GM18508 (cell line): ENCODE data around the gene SNX2.
A peak's percentile ranks its signal among the peaks of the same experiment; 100 is the strongest.
"Not testable (repeated sequence)": the region's sequence is repeated elsewhere in the genome, so short reads cannot be mapped to it uniquely, and the experiment has no call there.

Experiments
- ATAC-seq: cut with Tn5 transposase; IDR thresholded peaks from one replicate; pipeline ENCODE4 v1.9.1; 2021; ENCODE audit warnings: moderate number of reproducible peaks; ENCODE audit not compliant: insufficient read depth, unreplicated experiment

The SNX2 gene

DNA sequence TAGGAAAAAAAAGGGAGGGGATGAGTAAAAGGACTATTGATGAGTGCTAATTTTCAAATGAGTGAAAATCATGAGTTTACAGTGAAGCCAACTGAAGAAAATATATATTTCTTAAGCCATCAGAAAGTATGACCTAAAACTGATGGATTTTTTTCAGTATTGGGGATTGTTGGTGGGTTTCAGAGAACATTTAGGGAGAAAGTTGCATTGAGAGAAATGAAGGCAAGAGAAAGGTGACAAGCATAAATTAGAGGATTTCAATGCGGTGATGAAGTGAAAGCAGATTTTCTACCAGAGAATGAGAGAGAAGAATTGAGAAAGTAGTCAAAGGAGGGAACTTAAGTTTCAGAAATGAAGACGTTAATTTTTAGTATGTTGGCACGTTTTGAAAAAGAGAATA, 62.1 kb downstream of the SNX2 start:
- no peak for ATAC-seq

DNA sequence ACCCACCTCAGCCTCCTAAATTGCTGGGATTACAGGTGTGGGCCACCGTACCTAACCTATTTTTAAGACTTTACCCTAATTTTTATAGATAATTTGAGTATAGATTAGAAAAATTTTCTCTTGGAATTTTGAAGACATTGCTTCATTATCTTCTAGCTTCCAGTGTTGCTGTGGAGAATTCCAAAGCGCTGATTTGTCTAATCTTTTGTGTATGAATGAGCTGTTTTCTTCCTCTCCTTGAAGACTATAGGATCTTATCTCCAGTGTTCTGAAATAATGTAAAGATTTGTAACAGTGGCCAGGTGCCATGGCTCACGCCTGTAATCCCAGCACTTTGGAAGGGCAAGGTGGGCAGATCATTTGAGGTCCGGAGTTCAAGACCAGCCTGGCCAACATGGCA, 64.9 kb downstream of the SNX2 start:
- ATAC-seq = no peak

DNA sequence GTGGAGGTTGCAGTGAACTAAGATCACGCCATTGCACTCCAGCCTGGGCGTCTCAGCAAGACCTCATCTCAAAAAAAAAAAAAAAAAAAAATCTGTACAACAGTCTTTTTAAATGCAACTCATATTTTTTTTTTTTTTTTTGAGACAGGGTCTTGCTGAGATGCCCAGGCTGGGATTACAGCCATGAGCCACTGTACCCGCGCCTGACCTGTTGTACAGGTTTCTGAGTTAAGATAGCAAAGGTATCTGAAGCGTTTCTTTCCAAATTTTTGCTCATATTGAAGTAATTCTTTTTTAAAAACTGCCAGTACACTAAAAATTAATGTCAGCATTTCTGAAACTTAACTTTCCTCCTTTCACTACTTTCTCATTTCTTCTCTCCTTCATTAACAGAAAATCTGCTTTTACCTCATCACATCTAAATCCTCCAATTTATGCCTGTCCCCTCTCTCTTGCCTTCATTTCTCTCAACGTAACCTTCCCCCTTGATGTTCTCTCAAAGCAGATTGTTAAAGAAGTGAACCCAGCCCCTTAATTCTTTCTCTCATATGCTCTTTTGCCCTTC, 67.2 kb downstream of the SNX2 start:
- no peak for ATAC-seq

DNA sequence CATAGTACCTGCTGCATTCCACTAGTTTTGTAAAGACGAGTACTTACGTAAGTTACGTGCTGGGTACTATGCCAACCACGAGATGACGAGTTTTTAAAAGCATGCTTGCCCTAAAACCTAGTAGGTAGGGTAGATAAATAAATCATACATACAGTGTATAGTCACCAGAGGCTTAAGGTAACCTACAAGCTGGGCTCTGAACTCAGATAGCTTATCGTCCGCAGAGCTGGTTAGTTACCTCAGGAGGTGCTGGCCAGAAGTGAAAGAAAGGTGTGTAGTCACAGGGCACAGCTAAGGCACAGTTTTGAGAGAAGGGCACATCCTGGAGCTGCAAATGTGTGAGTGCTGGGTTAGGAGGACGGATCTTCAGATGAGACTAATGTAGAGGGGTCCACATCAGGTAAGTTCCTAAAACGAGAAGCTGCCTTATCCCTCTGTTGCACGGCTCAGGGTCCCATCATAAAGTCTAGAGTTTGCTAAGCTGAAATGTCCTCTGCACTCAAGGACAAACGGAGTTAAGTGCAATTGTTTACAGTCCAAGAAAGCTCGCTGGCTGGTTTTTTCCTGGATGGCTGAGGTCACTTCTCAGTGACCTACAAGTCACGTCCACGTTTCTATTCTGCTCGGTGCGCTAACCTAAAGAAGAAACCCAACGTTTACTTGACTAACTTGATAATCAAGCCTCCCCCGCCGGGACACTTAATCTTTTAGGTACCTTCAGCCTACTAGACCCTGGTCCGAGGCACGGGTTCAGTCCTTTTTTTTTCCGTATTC, 69.4 kb downstream of the SNX2 start:
- no peak for ATAC-seq

DNA sequence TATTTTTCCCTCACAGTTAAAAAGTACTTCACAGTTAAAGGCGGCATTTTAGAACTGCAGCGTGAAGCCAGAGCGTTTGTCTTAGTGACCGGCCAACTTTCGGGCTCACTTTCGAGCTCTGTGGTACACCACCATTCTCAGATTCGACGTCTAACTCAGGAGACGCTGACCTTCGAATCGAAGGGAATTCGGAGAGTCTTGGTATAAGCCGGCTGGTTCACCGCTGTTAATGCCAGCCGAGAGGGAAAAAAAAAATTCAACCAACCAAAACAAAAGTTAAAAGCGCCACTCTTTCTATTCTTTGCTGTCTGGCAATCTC, 70.0 kb downstream of the SNX2 start:
- peak; percentile 33 for ATAC-seq

DNA sequence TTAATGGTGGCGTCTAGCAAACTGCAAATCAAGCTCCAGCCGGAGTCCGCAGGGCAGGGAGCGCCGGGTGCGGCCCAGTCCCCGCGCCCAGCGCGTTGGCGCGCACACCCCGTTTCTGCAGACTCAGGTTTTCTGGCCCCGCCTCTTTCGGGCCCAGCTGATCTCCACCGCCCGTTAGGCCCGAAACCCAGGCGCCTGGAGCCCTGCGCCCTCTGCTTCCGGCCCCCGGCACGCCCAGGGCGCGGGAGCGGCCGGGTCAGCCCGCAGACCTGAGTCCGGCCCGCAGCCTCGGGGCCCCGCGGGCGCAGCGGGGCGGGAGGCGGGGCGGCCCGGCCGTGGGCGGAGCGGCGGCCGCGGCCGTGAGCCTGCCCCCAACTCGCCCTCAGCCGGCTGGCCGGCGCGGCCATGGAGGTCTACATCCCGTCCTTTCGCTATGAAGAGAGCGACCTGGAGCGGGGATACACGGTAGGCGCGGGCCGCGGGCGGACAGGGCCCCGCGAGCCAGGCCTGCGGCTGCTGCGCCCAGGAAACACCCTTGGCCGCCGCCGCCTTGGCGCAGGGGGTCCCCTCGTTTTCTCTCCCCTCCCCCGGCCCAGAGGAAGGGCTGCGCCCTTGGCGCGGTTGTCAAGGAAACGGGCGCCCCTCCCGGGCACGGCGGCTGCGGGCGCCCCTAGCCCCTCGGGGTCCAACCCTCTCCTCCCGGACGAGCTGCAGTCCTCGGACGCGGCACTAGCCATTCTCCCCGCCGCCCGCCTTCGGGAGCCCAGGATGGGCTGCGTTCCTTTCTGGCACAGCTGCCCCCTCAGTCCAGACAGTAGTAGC, 70.6 kb downstream of the SNX2 start, which contains the start of gene SNX24:
SNX24 (plus strand) TSS at position 385 of the 822 bp plus-strand sequence; CDS start at position 406, 21 bp downstream.
- ATAC-seq = peak; percentile 76

DNA sequence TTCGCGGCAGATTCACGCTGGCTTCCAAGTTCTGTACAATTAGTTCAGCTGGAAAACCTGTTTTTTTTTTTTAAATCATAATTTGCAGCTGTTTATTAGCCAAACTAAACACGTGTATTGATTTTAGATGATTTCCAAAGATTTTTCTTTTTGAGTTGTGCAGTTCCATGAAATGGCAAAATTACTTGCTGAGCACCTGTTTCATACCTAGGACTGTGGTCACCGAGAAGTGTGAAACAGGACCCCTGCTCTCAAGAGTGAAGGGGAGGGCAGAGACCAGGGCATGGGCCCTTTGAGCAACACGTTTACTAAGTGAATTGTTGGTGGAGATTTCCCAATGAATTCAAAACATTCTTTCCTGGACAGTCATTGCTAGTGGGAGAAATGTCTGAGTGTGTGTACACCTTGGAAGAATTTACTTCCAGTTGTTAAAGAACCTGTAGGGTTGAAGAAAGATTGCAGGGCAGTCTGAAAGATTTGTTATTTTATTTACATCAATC, 71.2 kb downstream of the SNX2 start:
- no peak for ATAC-seq

DNA sequence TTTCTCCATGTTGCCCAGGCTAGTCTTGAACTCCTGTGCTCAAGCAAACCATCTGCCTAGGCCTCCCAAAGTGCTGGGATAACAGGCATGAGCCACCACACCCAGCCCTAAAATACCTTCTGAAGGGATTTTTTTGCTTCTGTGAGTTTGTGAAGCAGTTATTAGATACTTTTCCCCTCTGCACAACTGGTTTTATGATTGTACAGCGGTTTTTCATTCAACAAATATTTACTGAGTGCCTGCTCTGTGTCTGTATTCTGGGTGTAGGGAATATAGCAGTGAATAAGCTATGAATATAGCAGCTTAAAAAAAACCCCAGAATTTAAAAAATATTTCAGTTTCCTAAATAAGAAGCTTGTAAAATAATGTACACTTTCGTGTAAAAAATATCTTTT, 72.8 kb downstream of the SNX2 start:
- no peak for ATAC-seq

DNA sequence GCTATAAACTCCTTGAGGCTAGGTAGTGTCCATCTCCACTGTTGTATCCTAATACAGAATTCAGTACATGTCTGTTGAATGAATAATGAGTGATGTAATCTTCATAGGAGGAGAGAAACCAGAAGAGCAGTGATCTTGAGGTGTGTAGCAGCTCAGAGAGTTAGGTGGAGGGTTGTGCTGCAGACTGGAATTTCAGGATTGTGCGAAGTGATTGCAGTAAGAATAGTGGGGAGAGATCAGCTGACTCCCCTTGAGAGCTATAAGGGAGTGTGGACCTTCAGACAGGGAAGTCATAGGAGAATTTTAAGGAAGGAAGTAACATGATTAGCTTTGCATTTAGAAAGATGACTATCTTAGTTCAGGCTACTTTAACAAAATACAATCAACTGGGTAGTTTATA, 74.9 kb downstream of the SNX2 start:
- no peak for ATAC-seq

DNA sequence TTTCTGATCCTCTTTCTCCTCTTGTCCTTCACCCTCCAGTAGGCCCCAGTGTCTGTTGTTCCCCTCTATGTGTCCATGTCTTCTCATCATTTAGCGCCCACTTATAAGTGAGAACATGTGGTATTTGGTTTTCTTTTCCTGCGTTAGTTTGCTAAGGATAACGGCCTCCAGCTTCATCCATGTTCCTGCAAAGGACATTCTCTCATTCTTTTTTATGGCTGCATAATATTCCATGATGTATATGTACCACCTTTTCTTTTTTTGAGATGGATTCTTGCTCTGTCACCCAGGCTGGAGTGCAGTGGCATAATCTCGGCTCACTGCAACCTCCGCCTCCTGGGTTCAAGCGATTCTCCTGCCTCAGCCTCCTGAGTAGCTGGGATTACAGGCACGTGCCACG, 82.7 kb downstream of the SNX2 start:
- not testable (repeated sequence) for ATAC-seq

DNA sequence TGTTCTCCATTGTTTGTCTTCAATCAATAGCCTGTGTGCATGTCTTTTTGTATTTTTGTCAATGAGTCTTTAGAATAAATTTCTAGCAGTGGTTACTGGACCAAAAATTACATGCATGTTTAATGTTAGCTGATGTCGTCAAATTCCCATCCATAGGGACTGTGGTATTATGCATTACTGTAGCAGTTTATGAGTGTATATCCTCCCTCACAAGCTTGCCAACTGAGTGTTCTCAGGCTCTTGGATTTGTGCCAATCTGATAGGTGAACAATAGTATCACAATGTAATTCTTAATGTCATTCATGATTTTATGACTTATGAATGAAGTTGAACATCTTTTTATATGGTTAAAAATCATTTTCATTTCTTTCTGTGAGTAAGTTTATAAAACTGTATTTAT, 83.6 kb downstream of the SNX2 start:
- no peak for ATAC-seq

DNA sequence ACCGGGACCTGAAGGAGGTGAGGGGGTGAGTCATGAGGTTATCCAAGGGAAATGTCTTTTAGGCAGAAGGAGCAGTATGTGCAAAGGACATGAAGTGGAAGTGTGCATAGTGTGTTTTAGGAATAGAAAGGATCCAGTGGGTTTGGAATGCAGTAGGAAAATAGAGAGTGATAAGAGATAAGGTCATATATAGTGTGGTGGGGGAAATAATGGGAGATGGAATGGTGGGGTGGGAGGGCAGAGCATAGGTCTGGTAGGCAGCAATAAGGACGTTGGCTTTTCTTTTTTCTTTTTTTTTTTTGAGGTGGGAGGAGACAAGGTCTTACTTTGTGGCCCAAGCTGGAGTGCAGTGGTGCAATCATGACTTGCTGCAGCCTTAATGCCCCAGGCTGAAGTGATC, 88.4 kb downstream of the SNX2 start:
- ATAC-seq = no peak

DNA sequence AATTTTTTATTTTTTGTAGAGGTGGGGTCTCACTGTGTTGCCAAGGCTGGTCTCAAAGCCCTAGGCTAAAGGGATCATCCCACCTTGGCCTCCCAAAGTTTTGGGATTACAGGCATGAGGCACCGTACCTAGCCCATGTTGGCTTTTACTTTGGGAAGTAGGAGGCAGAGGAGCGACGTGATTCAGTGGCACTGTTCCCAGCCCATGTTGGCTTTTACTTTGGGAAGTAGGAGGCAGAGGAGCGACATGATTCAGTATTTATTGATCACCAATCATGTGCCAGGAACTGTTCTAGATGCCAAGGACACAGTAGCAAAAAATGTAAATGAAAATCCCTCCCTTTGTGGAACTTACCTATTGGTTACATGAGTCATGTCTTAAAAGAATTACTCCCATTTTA, 88.8 kb downstream of the SNX2 start:
- ATAC-seq = no peak

DNA sequence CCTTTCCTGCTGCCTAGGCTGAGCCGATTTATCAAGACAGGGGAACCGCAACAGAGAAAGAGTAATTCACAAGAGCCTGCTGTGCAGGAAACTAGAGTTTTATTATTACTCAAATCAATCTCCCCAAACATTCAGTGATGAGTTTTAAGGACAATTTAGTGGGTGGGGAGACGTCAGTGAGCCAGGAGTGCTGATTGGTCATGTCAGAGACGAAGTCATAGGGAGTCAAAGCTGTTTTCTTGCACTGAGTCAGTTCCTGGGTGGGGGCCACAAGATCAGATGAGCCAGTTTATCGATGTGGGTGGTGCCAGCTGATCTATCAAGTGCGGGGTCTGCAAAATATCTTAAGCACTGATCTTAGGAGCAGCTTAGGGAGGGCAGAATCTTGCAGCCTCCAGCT, 89.5 kb downstream of the SNX2 start:
- no peak for ATAC-seq

DNA sequence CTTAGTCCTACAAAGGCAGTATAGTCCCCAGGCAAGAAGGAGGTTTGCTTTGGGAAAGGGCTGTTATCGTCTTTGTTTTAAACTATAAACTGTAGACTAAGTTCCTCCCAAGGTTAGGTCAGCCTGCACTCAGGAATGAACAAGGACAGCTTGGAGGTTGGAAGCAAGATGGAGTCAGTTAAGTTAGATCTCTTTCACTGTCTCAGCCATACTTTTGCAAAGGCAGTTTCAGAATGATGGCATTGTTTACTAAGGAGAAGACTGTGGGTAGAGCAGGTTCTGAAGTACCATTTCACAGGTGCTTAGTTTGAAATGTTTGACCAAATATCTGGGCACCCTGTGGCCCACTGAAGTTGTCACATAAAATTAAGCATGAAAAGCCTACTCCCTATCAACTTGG, 90.0 kb downstream of the SNX2 start:
- no peak for ATAC-seq

DNA sequence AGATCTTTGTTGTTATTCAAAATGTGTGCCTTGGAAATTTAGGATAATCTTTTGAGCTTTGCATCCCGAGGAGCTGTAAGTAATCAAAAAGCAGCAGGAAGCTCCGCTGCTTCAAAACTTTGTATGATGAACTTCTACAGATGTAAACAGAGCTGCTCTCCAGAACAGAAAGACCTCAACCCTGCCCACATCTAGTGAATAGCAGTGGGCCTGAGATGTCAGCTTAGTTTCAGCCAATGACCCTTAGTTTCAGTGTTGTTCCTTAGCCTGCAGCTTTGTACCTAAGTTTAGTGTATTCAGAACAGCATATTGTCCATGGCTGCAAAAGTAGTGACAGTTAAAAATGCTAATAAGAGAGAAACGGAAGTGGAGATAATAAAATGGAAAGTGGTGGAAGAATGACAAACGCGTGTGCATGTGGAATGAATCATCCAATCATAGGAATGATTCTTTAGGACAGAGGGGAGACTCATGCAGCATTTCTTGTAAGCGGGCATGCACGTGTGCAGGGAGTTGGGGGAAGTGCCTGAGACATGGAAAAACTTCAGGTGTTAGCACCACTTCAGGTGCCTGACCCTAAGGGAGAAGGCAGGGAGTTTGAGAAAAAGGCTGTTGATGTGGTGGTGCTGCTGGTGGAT, 95.5 kb downstream of the SNX2 start:
- no peak for ATAC-seq

DNA sequence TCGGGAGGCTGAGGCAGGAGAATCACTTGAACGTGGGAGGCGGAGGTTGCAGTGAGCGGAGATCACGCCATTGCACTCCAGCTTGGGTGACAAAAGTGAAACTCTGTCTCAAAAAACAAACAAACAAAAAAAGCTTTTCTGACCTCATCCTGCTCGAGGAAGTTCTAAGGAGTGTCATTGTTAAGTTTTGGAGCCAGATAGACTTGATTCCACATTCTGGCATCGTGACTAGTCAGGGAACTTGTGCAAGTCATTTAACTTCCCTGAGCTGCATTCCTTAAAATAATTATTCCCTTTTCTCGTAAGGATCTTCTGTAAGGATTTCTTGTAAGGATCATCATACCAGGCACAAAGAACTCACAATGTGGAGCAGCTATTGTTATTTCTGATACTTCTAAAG, 96.8 kb downstream of the SNX2 start:
- ATAC-seq = no peak

DNA sequence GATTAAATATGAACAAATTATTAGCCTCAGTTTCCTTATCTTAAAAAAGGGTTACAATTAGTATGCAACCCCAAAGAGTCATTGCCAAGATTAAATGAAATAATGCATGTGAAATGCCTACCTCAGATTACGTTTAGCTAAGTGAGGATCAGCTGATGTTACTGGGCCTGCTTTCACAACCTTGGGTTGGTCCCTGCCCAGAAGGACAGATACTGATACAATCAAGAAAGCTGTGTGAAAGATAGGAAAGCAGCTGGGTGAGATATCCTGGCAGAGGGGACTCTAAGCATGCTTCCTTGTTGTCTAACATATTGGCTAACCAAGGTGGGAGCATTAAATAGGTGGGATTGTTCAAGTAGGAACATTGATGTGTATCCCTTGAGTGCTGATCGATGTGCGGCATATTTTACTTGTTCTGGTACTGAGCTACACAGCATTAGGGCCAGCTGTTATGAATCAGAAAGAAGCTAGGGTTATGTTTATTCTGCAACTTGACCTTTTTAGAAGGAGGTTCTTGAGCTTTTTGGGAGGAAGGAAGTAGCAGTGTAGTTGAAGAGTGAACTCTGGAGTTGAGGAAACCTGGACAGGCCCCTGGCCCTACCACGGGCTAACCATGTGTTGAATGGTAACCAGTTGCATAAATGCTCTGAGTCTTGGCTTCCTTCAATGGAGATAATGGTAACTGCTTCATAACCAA, 99.4 kb downstream of the SNX2 start:
- ATAC-seq = no peak

DNA sequence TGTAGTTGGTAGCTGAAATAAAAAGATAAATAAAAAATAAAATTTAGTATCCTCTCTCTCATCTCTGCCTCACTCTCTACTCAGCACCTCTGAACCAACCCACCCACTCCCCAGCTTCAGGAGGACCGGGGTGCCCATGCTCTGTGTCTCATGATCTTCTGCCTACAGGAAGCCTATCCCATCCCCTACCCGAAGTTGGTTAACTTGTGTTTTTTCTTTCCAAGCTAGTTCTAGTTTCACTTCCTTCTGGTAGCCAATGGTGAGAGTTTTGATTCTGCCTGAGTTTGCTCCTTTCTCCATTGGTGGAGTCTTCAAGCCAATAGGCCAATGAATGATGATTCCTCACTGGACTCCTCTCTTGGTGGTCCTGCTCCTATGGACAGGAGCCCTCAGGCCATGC, 102.6 kb downstream of the SNX2 start:
- no peak for ATAC-seq

DNA sequence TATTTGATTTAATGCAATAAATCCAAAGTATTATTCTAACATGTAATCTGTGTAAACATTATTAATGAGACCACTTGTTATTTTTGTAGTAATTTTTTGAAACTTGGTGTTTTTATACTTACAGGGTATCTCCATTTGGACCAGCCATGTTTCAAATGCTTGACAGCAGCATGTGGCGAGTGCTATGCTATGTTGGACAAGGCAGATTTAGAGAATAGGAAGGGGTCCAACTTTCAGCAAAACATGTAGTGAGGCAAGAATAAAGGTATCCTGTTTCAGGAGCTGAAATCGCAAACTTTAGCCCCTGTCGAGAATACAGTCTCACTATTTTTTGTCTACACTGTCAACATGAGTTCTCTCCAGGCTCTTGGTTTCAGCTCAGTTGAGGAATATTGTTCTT, 104.2 kb downstream of the SNX2 start:
- no peak for ATAC-seq
